ENCODE data around the gene TIPIN. TPM values are rescaled to one million over a fixed set of nuclear protein-coding genes. Genes with fewer than 3 reads are reported as not detected.

The TIPIN gene
- total and polyA plus RNA-seq, 2 of the 8 experiments (the other 6 are each of a cell fraction or from before 2014, with no cell fraction given): 8.5 to 24.7 TPM

DNA sequence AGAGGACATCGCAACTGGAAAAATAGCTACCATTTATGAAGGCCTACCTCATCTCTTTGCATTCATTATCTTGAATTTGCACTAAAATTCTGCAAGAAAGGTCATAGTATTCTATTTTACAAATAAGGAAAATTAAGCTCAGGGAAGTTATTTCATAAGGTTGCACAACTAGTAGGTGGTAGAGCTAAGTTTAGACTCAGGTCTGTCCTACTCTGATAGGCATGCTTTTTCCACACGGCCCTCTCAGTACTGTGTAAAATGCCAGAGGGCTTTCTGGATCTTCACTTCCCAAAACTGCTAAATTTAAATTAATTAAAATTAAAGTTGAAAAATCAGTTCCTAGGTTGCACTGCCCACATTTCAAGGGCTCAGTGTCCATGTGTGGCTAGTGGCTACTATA is 48.5 kb upstream of the TIPIN start:
- Histone ChIP-seq H2BK15ac (ENCODE audit: low read length) (no peak overlapping the region), H3K9me3 (ENCODE audit: insufficient read depth in 2 of 2, low read depth in 1 of 2, low read length in 1 of 2) (no peaks in the 10 kb centered on the region), H2AK5ac (ENCODE audit: low read depth, low read length) (no peak overlapping the region), H4K8ac (ENCODE audit: extremely low read depth, insufficient read depth, low read length) (no peak overlapping the region), H3K56ac (replicated peaks; ENCODE audit: insufficient read length, low read depth, low read length) (no peak overlapping the region), H2AFZ (ENCODE audit: low read length) (no peak overlapping the region), H3K18ac (ENCODE audit: extremely low read depth, low read length) (0 out of 2 replicates have a peak overlapping the region, but pooled peaks have one; percentile 63), H3K4ac (replicated peaks; ENCODE audit: insufficient read length, low read depth, low read length) (no peak overlapping the region), H3K79me1 (ENCODE audit: low read depth, low read length) (peaks cover 7% of the 10 kb centered on the region), H2BK5ac (ENCODE audit: low read depth, low read length) (peak overlapping the region; percentile 0; the same call in 1 of the 2 replicates), H2BK20ac (ENCODE audit: low read length) (no peak overlapping the region), H4K20me1 (replicated peaks in 1 of 2; ENCODE audit: control insufficient read depth in 1 of 2, insufficient read depth in 2 of 2, low read length in 2 of 2) (peaks cover 1 to 3% of the 10 kb centered on the region in 2 experiments), H3K4me1 (replicated peaks in 1 of 4; ENCODE audit: control insufficient read depth in 3 of 4, insufficient read depth in 4 of 4, low read length in 3 of 4) (peaks cover 1 to 24% (median 14%) of the 10 kb centered on the region in 4 experiments; a peak in 6 of 7 replicates), H3K27me3 (replicated peaks in 1 of 4; ENCODE audit: control insufficient read depth in 3 of 4, extremely low read depth in 1 of 4, insufficient read depth in 3 of 4, low read length in 3 of 4) (no peaks in the 10 kb centered on the region), H3K9ac (replicated peaks in 1 of 4; ENCODE audit: extremely low read depth in 1 of 4, low read depth in 3 of 4, low read length in 3 of 4) (no peak overlapping the region; a peak in 1 of 7 replicates), H3K79me2 (ENCODE audit: control insufficient read depth in 1 of 2, insufficient read depth in 2 of 2, low read length in 2 of 2) (peaks cover 18 to 96% of the 10 kb centered on the region in 2 experiments), H4K5ac (ENCODE audit: insufficient read length, low read depth, low read length) (no peak overlapping the region), H3K14ac (ENCODE audit: insufficient read length) (no peak overlapping the region), H4K91ac (replicated peaks; ENCODE audit: insufficient read length, low read length) (peak overlapping the region; percentile 32), H2BK12ac (ENCODE audit: low read depth, low read length) (peak overlapping the region; percentile 75; the same call in 1 of the 2 replicates), H3K23ac (ENCODE audit: insufficient read length) (no peak overlapping the region), H3K27ac (ENCODE audit: low read depth, low read length) (no peak overlapping the region; the same call in 1 of the 2 replicates), H2BK120ac (replicated peaks; ENCODE audit: low read depth, low read length) (no peak overlapping the region), H3K23me2 (ENCODE audit: low read depth, low read length) (no peaks in the 10 kb centered on the region), H3K4me3 (ENCODE audit: extremely low read depth in 1 of 4, insufficient read depth in 2 of 4, low read depth in 3 of 4, low read length in 4 of 4) (peak overlapping the region in 1 of 4 experiments; percentile 2; a peak in 1 of 8 replicates), H3K4me2 (ENCODE audit: insufficient read depth in 1 of 2, low read depth in 2 of 2, low read length in 2 of 2) (peak overlapping the region; percentile 3 to 55), H3K36me3 (ENCODE audit: control insufficient read depth in 2 of 4, insufficient read depth in 4 of 4, low read length in 3 of 4) (no peaks in the 10 kb centered on the region)
- DNase-seq (ENCODE audit: low read depth in 1 of 2, low spot score in 2 of 2) (no peak), FAIRE-seq (no peak)
- WGBS, 2 experiments (ENCODE audit: extremely low coverage in 1 of 2, insufficient coverage in 1 of 2, insufficient read length in 1 of 2, insufficient replicate concordance in 2 of 2, low coverage in 1 of 2, low lambda C conversion rate in 2 of 2, missing lambda C conversion rate in 1 of 2): 84% methylated on average over 2 of the region's 2 CpGs; no CpG with 5 or more reads in 1 of the 2 experiments
- CTCF ChIA-PET (ENCODE audit: partially characterized antibody): interaction anchor here (0.6 to 6.3 kb wide), 17 partner anchors 8 to 1156 kb away, joined by 3 to 47 read pairs (median 4); partner anchors contain the start of genes MAP2K1 and SNAPC5
- POLR2A ChIA-PET (ENCODE audit: partially characterized antibody): interaction anchor here (1.0 to 7.9 kb wide), 8 partner anchors 12 to 100 kb away, joined by 3 to 64 read pairs (median 6); partner anchors contain the start of genes SNAPC5 and ZWILCH
- TF ChIP-seq BCL11A (IDR thresholded peaks at IDR 0.05; ENCODE audit: low read depth in 2 of 2, low read length in 2 of 2): no peak
- TF ChIP-seq SAP30 (IDR thresholded peaks at IDR 0.05; ENCODE audit: insufficient read depth, insufficient replicate concordance, low read length): no peak
- no peak for TF ChIP-seq KDM4A (IDR thresholded peaks at IDR 0.05; ENCODE audit: low read depth, low read length, severe bottlenecking)
- TF ChIP-seq TBP (IDR thresholded peaks at IDR 0.05; ENCODE audit: low read depth, low read length): no peak
- no peak for TF ChIP-seq ZNF274 (IDR thresholded peaks at IDR 0.05; ENCODE audit: borderline replicate concordance, extremely low read depth, low read length)
- no peak for TF ChIP-seq SIRT6 (IDR thresholded peaks at IDR 0.05; ENCODE audit: low read length)
- TF ChIP-seq GTF2F1 (IDR thresholded peaks at IDR 0.05; ENCODE audit: borderline replicate concordance, low read depth, low read length): no peak
- TF ChIP-seq CHD2 (IDR thresholded peaks at IDR 0.05; ENCODE audit: low read length): no peak
- no peak for TF ChIP-seq SRF (IDR thresholded peaks at IDR 0.05; ENCODE audit: low read depth, low read length)
- no peak for TF ChIP-seq SP2 (IDR thresholded peaks at IDR 0.05; ENCODE audit: low read length)
- TF ChIP-seq, protein P1, sequence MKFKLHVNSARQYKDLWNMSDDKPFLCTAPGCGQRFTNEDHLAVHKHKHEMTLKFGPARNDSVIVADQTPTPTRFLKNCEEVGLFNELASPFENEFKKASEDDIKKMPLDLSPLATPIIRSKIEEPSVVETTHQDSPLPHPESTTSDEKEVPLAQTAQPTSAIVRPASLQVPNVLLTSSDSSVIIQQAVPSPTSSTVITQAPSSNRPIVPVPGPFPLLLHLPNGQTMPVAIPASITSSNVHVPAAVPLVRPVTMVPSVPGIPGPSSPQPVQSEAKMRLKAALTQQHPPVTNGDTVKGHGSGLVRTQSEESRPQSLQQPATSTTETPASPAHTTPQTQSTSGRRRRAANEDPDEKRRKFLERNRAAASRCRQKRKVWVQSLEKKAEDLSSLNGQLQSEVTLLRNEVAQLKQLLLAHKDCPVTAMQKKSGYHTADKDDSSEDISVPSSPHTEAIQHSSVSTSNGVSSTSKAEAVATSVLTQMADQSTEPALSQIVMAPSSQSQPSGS (IDR thresholded peaks at IDR 0.05; ENCODE audit: low read length): no peak
